HFF-Myc (cell line): Measurements from ENCODE around the gene UBAC2.

Source experiments
- DNase-seq: peaks from one replicate; pipeline ENCODE4 v3.0.0-alpha.2; 2011; ENCODE audit warnings: low read depth; ENCODE audit errors: extremely low read depth
- H3K4me3 ChIP-seq: replicated peaks from 2 replicates; pipeline ENCODE4 v1.5.1; 2011; ENCODE audit warnings: low read depth, mild to moderate bottlenecking, control low read depth, low read length
- CTCF ChIP-seq: IDR thresholded peaks from 2 replicates; pipeline ENCODE4 v1.5.1; 2012; ENCODE audit warnings: mild to moderate bottlenecking, low read depth, low read length, control low read depth; ENCODE audit errors: missing control alignments

The UBAC2 gene

GRCh38 chr13:99351772-99352171, 151.1 kb downstream of the UBAC2 start:
- no peak for TF ChIP-seq CTCF
- no peak overlapping the region for H3K4me3 ChIP-seq
- no peak for DNase-seq

- no peak overlapping the region for H3K4me3 ChIP-seq
- no peak for TF ChIP-seq CTCF
- DNase-seq, result no peak
Observed at GRCh38 chr13:99352351-99353245, 151.9 kb downstream of the UBAC2 start.

- no peak for TF ChIP-seq CTCF
- no peak for DNase-seq
- no peak overlapping the region for H3K4me3 ChIP-seq
Observed at GRCh38 chr13:99353246-99353600, 152.6 kb downstream of the UBAC2 start.

- no peak for TF ChIP-seq CTCF
- no peak overlapping the region for H3K4me3 ChIP-seq
- no peak for DNase-seq
Observed at GRCh38 chr13:99353836-99354235, 153.2 kb downstream of the UBAC2 start.

GRCh38 chr13:99354371-99354951, 153.8 kb downstream of the UBAC2 start:
- TF ChIP-seq CTCF, result no peak
- DNase-seq, result no peak
- no peak overlapping the region for H3K4me3 ChIP-seq

- no peak for TF ChIP-seq CTCF
- DNase-seq, result no peak
- no peak overlapping the region for H3K4me3 ChIP-seq
Observed at GRCh38 chr13:99355267-99356011, 154.8 kb downstream of the UBAC2 start.
